ENCODE measurements around the gene ZP1.
A peak's percentile ranks its signal among the peaks of the same experiment; 100 is the strongest.
"Not testable (repeated sequence)": the region's sequence is repeated elsewhere in the genome, so short reads cannot be mapped to it uniquely, and the experiment has no call there.

The ZP1 gene

GRCh38 chr11:60866911-60867870, at the start of gene ZP1:
Gene ZP1 (plus strand): TSS chr11:60867542. CDS start chr11:60867562, 20 bp downstream.
- no peak for DNase-seq

GRCh38 chr11:60818057-60818456, 49.3 kb upstream of the ZP1 start:
- DNase-seq: no peak

- no peak for DNase-seq
Measured at GRCh38 chr11:60821827-60822599, 45.3 kb upstream of the ZP1 start.

- DNase-seq: not testable (repeated sequence)
Measured at GRCh38 chr11:60823745-60824306, 43.5 kb upstream of the ZP1 start.

GRCh38 chr11:60825118-60825517, 42.2 kb upstream of the ZP1 start:
- no peak for DNase-seq

- no peak for DNase-seq
Measured at GRCh38 chr11:60825790-60826189, 41.6 kb upstream of the ZP1 start.

GRCh38 chr11:60830478-60831142, 36.7 kb upstream of the ZP1 start:
- DNase-seq: no peak

GRCh38 chr11:60831143-60831500, 36.2 kb upstream of the ZP1 start:
- DNase-seq: peak; percentile 44 to 72 (median 66)

- DNase-seq: no peak
Measured at GRCh38 chr11:60831501-60832079, 35.8 kb upstream of the ZP1 start.

- no peak for DNase-seq
Measured at GRCh38 chr11:60834742-60835533, 32.4 kb upstream of the ZP1 start.

- DNase-seq: no peak
Measured at GRCh38 chr11:60835534-60835846, 31.9 kb upstream of the ZP1 start.

GRCh38 chr11:60836866-60837515, 30.4 kb upstream of the ZP1 start:
- DNase-seq: no peak

- DNase-seq: no peak
Measured at GRCh38 chr11:60838132-60838531, 29.2 kb upstream of the ZP1 start.

- DNase-seq: no peak
Measured at GRCh38 chr11:60840470-60841430, 26.6 kb upstream of the ZP1 start.

- DNase-seq: peak; percentile 97 to 99 (median 98)
Measured at GRCh38 chr11:60841797-60842667, 25.3 kb upstream of the ZP1 start, which contains the start of gene CCDC86. Gene CCDC86 (plus strand): TSS chr11:60842113. CDS start chr11:60842125, 12 bp downstream.

GRCh38 chr11:60842668-60843600, 24.4 kb upstream of the ZP1 start:
- no peak for DNase-seq

- no peak for DNase-seq
Measured at GRCh38 chr11:60844045-60844869, 23.1 kb upstream of the ZP1 start.
